Stimulated activated CD8-positive, alpha-beta memory T cell treated with anti-CD3 and anti-CD28 coated beads, Interleukin-7, amount 100 ng/mL, for 4 hours (primary cell): ENCODE measurements around the gene ZNRF3.
"Not testable (repeated sequence)": the region's sequence is repeated elsewhere in the genome, so short reads cannot be mapped to it uniquely, and the experiment has no call there.

ENCODE experiments used
- DNase-seq, 2 donors: peaks; one replicate each; pipeline ENCODE4 v3.0.0-alpha.2; 2020; ENCODE audit warnings: low read depth in 2 of 2

Gene ZNRF3

DNA sequence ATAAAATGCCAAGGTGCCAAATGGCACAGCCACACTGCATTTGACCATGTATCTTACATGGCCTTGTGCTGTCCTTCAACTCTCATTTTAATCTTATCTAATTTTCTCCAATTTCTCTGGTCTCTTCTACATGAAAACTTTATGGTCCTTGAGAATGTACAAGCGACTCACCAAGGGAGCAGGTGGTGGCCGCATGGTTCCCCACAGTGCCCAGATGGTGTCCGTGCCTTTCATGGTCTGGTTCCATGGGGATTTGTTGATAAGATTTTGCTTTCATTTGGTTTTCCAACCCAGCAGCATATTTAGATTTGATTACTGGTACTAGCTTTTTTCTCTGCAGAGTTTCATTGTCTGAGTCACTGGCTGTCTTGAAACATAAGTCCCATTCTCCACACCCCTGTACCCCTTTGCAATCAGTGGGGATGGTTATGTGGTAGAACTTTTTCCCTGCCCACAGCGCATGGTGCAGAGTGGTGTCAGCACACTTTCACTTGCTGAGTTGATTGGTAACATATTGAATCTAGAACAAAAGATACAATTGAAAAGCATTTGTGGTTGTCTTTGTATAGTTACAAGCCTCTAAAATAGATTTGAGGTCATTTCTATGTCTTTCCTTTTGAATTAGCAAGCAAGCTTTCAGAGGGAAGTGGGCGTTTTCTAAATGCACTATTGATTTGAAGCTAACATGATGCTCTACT lies 24.1 kb downstream of the ZNRF3 start:
- DNase-seq: no peak

DNA sequence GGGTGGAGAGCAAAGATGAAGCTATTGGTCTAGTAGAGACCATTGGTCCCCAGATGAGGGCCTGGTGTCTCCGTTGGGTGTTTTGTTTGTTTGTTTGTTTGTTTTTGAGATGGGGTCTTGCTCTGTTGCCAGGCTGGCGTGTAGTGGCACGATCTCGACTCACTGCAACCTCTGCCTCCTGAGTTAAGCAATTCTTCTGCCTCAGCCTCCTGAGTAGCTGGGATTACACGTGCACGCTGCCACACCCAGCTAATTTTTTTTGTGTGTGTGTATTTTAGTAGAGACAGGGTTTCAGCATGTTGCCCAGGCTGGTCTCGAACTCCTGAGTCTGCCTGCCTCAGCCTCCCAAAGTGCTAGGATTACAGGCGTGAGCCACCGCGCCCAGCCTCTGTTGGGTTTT lies 25.4 kb downstream of the ZNRF3 start:
- DNase-seq: not testable (repeated sequence)

DNA sequence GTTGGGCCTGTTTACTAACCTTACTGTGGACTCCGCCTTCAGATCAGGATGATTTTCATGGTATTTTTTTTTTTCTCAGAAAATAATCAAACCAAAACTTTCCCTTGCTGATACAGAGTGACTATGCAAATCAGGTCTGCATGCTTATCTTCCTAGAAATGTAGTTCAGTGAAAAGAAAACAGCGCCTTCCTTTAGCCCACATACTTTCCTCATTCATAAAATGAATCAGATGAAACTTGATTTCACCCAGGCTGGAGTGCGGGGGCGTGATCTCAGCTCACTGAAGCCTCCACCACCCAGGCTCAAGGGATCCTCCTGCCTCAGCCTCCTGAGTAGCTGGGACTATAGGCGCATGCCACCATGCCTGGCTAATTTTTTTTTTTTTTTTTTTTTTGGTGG lies 26.0 kb downstream of the ZNRF3 start:
- peak; percentile 57 to 58 for DNase-seq

DNA sequence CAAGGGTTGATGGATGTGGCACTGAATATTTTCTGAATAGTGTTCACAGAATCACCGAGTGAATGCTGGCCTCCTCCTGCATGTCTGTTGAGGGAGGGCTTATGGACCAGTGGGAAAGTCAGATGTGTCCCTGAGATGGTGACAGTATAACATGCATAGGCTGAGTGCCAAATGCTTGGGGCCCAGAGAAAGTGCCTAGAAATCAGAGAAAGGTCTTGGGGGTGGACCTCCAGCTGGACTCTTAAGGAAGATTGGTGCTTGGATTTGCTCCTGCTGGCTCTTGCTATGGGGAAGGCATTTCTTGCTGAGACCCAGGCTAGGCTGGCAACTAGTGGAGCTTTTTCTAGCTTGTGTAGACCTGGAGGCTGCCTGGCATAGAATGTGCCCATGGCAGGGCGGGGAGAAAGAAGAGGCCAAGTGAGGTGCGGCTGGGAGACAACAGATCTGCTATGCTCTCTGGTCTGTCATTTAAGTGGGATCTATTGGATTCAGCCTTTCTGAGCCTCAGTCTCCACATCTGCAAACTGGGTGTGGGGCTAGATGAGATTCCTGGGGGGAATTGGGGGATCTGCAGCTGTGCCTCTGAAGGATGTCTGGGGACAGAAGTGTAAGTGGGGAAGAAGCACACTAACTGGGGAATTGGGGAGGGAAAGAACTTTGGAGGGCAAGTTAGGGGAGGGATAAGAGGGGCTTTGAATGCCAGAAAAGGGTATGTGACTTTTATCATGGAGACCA lies 27.4 kb downstream of the ZNRF3 start:
- no peak for DNase-seq

DNA sequence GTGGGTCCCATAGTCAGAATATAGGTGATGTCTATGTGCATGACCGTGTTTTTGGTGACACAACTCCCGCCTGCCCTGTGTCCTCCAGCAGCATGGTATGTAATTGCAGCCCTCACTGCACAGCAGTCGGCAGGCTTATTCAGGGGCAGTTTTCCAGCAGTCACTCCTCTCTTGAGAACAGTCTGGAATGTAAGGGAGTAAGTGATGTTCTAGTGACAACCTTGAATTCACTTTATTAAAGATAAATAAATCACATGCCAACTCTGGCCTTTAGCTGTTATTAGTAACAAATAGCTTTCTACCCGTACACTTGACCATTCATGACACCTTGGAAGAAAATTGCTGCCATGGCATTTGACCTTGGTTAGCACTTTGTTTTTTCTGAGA lies 27.9 kb downstream of the ZNRF3 start:
- DNase-seq: no peak

DNA sequence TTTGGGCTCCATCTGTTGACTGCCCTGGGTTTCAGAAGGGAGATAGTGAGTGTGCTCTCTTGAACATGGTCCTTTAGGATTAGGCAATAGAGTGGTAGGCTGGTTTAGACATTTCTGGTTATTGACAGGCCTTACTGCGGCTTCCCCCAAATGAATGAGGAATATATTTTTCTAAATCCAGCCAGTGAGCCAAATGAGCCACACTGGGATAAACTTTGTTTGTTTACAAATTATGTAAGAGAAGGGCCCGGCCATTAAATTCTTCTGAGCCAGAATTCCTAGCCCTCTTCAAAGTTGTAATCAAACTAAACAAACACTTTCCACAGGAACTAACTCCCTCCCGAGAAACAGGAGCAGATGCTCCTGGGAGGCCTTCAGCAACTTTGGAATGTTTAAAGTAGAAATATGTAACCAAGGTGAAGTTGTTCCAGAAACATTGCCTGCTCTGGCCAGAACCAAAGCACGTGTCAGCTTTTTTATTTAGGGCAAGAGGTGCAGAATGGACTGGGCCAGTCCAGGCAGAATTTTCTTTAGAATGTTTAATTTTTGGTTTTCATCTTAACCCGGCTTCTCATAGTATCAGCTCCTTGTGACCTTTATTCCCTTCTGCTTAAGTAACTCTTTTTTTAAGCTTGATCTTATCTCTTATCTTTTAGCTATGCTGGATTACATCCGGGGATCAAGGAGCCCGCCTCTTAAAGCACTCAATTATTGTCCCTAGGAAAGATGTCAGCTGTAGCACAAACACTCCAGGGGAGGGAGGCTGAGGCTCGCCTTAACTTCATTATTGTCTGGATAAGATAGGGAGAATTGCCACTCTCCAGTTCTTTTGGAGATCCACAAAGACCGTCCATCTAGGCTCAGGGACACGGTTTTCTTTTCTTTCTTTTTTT lies 28.7 kb downstream of the ZNRF3 start:
- no peak for DNase-seq

DNA sequence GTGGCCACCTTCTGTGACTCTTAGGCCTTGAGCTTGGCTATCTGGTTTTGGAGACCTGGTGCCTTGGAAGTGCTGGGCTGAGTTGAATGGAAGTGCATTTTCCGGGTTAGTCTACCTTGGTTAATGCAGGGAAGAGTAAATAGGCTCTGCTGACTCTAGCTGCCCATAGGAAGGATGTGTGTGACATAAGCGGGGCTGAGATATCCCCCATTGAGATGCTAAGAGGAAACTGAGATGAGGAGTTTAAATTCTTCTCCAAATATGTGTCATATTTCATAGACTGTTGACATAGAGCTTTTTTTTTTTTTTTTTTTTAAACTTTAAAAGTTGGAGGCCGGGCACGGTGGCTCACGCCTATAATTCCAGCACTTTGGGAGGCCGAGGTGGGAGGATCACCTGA lies 30.8 kb downstream of the ZNRF3 start:
- DNase-seq: no peak

DNA sequence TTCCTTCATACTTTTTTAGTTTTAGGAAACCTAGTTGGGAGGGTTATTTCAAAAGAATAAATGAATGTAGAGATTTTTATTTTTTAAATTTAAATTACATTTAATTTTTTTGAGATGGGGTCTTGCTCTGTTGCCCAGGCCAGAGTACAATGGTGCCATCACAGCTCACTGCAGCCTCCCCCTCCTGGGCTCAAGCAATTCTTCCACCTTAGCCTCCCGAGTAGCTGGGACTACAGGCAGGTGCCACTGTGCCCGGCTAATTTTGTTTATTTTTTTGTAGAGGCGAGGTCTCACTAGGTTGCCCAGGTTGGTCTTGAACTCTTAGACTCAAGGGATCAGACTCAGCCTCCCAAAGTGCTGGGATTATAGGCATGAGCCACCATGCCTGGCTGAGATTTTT lies 32.6 kb downstream of the ZNRF3 start:
- no peak for DNase-seq

DNA sequence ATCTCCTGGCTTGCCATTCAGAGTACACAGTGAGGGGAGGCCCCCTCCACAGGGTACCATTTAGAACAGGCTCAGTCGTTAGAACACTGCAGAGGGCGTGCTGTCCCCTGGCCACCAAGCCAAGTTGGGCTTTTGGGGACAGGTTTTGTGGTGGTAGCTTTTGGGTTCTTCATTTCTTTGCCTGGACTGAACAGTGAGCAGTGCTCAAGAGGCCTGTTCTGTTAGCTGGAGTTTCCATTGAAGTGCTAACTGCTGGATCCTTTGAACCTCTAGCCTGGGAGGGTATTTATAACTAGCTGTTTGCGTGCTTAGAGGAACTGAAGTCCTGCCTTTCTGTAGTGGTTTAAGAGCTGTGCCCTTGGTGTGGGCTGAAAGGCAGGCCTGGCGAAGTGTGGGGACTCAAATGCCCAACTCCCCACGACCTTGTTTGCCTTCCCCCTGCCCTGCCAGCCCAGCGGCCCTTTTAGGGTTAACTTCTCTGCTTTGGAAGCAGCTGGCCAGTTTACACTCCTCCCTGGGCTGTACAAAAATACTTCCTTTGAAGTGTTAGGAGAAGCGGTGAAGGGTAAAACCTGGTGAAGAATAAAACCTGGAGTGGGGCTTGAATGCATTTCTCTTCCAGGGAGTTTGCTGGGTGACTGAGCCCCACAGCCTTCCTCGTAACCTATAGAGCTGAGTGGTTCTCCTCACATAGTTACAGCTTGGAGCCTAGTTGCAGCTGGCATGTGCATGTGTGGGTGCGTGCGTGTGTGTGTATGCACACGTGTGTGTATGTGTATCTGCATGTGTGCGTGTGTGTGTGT lies 34.6 kb downstream of the ZNRF3 start:
- no peak for DNase-seq

DNA sequence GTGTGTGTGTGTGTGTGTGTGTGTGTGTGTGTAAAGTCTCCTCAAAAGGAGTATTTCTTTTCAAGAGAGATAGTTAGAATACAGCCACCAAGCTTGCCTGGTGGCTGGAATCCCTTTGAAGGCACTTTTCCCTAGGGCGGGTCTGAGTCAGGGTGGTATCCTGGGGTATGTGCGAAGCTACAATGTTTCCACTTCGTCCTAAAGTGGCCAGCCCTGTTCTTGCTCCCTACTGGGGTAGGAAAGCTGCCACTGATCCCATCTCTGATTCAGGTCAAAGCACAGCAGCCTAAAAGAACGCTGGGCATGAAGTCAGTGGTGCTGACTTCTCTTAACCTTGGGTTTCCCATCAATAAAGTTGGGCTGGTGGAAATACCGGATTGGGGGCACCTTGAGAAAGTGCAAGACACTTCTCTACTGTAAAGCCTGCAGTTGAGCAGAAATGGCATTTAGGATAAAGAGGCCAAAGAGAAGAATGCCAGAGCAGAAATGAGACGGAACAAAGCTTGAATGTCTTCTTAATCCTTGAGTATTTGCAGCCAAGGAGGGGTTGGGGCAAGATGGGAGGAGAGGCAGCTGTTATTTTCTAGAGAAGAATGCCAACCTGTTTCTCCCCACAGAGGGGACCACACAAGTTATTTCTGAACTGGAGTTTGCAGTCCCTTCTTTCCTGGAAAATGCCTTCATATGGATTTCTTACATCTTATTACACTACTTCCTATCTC lies 35.3 kb downstream of the ZNRF3 start:
- DNase-seq: no peak

DNA sequence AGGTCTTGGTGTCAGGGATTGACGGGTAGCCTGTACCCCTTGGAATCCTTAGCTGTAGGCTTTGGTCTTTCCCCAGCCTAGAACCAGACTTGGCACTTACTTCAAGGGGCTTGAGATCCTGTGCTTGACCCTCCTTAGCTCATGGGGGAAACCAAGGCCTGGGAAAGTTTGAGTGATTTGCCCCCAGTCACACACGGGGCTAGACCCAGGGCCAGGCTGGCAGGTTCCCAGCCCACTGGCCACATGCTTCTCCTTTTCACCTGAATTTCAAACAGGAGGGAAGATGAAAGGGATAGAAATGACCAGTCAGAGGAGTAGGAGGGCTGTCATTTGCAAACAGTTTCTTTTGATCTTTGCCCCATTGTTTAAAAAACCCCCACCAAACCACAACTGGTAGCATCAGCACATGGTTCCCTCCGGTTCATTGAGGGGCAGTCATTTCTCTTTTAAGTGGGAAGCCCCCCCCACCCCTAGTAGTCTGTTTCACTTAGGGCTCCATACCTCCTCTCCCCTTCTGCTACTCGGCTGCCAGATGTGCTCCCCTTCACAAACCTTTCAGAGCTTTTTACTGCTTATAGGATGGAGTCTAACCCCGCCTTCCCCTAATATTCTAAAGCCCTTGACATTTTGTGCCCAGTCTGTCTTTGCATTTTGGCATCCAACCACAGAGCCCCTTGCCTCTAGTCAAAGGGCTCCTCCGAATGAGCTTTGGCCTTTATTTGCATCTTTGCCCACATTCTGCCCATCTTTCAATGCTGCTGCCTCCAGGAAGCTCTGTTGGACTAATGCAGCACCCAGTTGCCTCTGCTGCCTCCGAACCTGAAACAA lies 37.6 kb downstream of the ZNRF3 start:
- no peak for DNase-seq

DNA sequence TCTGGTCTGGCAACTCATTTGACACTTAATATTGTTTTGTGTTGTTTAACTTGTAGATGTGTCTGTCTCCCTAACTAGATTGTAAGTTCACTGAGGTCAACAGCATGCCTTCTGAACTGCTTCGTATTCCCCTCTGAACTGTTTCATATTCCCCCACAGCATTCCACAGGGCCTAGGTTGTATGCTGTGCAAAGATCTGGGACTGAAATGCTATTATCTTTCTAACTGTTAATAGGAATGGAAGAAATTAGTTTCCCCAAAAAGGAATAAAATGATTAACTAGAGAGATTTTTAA lies 38.2 kb downstream of the ZNRF3 start:
- no peak for DNase-seq

DNA sequence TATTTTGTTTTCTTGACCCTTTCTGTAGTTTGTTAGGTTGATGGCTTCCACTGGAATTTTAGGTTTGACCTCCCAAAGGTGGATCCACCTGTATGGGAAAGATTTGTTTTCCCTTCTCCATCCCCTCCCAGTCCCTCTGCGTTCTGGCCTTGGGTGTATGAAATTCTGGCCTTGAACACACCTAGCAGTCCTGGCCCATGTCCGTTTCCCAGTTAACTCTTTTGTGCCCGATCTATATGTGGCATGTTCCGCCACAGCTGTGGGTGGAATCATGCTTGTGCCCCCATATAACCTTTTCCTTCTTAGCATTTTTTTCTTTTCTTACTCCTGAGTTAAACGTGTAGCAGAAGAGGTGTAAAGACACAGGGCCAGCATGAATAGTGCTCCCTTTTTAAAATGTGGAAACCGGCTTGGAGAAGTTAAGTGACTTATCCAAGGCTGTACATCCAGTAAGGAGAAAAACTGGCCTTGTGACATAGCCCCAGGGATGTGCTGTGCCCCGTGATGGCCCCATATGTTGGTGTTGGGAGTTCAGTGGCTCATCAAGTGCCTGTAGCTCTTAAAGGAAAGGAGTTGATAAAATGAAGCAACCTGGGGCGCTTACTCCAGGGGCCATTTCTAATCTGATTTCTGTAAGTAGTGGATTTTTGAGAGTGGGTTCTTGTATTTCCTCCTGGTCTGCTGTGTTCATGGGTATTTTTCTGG lies 39.3 kb downstream of the ZNRF3 start:
- no peak for DNase-seq

DNA sequence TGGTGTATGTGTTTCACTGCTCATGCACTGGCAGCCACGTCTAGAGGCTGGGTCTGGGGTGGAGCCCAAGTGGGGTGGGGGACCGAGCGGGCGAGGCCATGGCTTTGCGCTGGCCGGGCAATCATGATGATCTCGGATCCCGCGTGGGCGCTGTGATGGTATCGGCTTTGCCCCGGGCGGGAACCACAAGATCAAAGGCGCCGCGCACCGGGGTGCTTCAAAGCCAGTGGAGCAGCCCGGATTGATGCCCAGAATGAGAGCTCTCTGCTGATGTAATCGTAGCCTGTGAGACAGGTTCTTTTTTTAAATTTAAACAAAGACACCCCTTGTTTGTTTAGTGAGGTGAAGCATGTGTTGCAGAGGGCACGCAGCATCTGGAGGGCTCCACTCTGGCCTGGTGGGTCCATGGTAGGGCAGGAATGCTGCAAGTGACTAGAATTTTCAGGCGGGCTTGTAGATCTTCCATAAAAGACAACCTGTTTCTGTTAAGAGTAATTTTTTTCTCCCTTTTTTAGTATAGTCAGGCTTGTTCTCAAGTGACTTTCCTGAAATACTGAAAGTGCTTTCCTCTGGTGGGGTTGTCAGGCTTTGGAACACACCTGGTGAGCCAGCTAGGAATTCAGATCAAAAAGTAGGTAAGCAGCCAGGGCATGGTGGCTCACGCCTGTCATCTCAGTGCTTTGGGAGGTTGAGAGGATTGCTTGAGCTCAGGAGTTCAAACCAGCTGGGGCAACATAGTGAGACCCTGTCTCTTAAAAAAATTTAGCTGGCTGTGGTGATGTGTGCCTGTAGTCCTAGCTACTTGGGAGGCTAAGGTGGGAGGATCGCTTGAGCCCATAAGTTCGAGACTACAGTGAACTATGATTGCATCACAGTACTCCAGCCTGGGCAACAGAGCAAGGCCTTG lies 40.7 kb downstream of the ZNRF3 start:
- DNase-seq: no peak

DNA sequence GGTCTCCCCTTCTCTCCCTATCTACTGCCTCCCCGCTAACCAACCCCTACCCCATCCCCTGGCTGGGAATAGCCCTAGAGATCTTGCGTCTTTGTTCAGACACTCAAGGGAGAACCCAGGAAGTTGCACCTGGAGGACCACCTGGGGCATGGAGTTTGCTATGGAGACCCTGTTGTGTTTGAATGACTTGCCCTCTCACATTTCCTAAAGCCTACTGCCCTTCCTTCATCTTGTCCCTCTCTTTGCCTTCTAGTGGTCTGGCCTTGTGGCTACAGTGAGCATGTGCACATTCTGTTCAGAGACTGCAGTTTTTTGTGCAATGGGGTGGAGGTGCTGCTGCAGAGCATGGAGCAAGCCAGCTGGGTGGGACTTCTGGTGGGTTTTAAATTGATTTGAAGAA lies 42.5 kb downstream of the ZNRF3 start:
- DNase-seq: no peak

DNA sequence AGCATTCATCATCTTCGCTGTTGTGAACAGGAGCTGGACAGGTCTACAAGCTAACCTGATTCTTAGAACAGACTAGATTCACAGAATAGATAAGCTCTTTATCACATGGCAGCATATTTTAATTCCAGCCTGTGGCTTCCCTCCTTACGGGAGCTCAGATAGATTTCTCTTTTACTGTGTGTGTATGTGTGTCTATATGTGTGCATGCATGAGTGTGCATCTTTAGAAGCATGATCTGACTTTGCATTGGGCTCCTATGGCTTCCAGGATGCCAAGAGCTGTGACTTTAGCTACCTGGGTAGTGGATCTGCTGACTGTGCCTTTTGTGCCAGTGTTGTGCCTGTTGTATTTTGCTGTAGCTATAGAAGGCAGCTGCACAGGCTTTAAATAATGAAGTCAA lies 44.3 kb downstream of the ZNRF3 start:
- DNase-seq: no peak

DNA sequence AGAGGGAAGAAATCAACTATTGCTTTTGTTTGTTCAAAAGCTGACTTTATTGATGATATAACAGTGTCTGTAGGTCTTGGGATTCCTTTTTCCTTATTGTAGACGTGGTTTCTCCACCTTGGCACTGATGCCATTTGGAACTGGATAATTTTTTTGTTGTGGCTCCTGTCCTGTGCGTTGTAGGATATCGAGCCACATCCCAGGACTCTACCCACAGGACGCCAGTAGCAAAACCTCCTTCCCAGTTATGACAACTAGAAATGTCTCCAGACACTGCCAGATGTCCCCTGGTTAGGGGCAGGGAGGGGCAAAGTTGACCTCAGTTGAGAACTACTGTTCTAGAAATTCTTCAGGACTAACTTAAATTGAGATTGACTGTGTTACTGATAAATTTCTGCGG lies 45.8 kb downstream of the ZNRF3 start:
- no peak for DNase-seq

DNA sequence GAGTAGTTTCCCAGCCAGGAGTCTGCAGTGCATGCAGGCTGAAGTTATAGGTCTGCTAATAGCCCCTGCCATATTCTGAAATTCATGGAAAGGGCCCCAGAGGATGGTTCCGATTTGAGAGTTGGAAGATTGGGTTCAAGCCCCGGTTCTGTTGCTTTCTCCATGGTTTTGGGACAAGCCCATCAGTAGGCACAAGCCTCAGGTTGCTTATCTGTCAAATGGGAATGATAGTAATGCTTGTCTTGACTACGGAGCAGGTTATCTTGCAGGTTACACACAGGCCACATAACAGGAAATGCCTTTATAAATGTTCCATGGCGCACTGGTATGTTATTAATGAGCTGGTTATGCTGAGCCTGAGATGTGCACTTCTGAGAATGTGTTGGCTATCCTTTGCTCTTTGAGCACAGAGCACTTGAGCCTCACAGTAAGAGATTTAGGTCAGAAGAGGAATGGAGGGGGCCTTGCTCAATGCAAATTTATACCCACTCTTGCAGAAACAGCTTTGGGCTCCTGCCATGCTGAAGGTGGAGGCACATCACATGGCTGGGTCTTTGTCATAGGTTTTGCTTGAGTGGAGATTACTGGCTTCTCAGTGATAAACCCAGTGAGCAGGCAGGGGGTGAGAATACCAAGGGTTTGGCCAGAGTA lies 47.1 kb downstream of the ZNRF3 start:
- DNase-seq: no peak
